Loucy (cell line): ENCODE data around the gene MARCO.

Source experiments
- H2AFZ ChIP-seq: fragments of 200-600 bp; sonication (generic); 2 replicates; pipeline ENCODE4 v1.6.0; 2016; ENCODE audit warnings: antibody characterized with exemption, mild to moderate bottlenecking, low read length, moderate library complexity
- H3F3A ChIP-seq: fragments of 200-600 bp; 2 replicates; pipeline ENCODE4 v1.6.0; 2016; ENCODE audit warnings: antibody characterized with exemption, low read depth, mild to moderate bottlenecking
- H3K27me3 ChIP-seq: fragments of 200-600 bp; sonication (generic); 2 replicates; pipeline ENCODE4 v1.6.1; 2014; ENCODE audit warnings: low read length, mild to moderate bottlenecking; ENCODE audit not compliant: insufficient read depth, poor library complexity, severe bottlenecking
- H3K36me3 ChIP-seq: fragments of 200-600 bp; sonication (generic); 2 replicates; pipeline ENCODE4 v1.6.1; 2016; ENCODE audit warnings: low read length; ENCODE audit not compliant: insufficient read depth
- H3K4me1 ChIP-seq: fragments of 200-600 bp; sonication (generic); 2 replicates; pipeline ENCODE4 v1.5.1; 2014; ENCODE audit warnings: low read length, mild to moderate bottlenecking; ENCODE audit not compliant: insufficient read depth, poor library complexity, severe bottlenecking
- H3K4me2 ChIP-seq: fragments of 200-600 bp; sonication (generic); 2 replicates; pipeline ENCODE4 v1.6.0; 2014; ENCODE audit warnings: antibody characterized with exemption, low read length, low read depth, mild to moderate bottlenecking; ENCODE audit not compliant: poor library complexity, severe bottlenecking
- H3K4me3 ChIP-seq: fragments of 200-600 bp; sonication (generic); 2 replicates; pipeline ENCODE4 v1.5.1; 2014; ENCODE audit warnings: low read length, mild to moderate bottlenecking, mixed read lengths; ENCODE audit not compliant: poor library complexity, severe bottlenecking
- H3K79me2 ChIP-seq: fragments of 200-600 bp; sonication (generic); 2 replicates; pipeline ENCODE4 v1.6.1; 2014; ENCODE audit warnings: low read length; ENCODE audit not compliant: insufficient read depth
- H3K9ac ChIP-seq: fragments of 200-600 bp; sonication (generic); 2 replicates; pipeline ENCODE4 v1.6.0; 2014; ENCODE audit warnings: mild to moderate bottlenecking, low read depth, low read length, moderate library complexity; ENCODE audit not compliant: poor library complexity, severe bottlenecking
- H3K9me2 ChIP-seq: fragments of 200-600 bp; sonication (generic); replicated peaks from 2 replicates; pipeline ENCODE4 v1.6.1; 2016; ENCODE audit warnings: low read depth, low read length, mixed read lengths
- H3K9me3 ChIP-seq: fragments of 200-600 bp; sonication (generic); 2 replicates; pipeline ENCODE4 v1.6.1; 2014; ENCODE audit warnings: mild to moderate bottlenecking, antibody characterized with exemption, low read length, low read depth; ENCODE audit not compliant: insufficient read depth
- H4K20me1 ChIP-seq: fragments of 200-600 bp; sonication (generic); 2 replicates; pipeline ENCODE4 v1.6.0; 2014; ENCODE audit warnings: antibody characterized with exemption, low read length, mild to moderate bottlenecking; ENCODE audit not compliant: insufficient read depth, poor library complexity, severe bottlenecking
- CTCF ChIP-seq: fragments of 200-600 bp; sonication (generic); conservative IDR thresholded peaks from 2 replicates; pipeline ENCODE4 v1.5.1; 2014; ENCODE audit warnings: mild to moderate bottlenecking, antibody characterized with exemption, low read length
- EZH2phosphoT487 ChIP-seq: fragments of 200-600 bp; IDR thresholded peaks from 2 replicates; pipeline ENCODE4 v1.6.1; 2018; ENCODE audit warnings: antibody characterized with exemption, mild to moderate bottlenecking, moderate library complexity, borderline replicate concordance

Gene MARCO

GRCh38 chr2:118932949-118933348, 9.0 kb upstream of the MARCO start:
- Histone ChIP-seq H3K36me3 (no peaks in the 10 kb centered on the region), H3K79me2 (no peaks in the 10 kb centered on the region), H3K27me3 (no peaks in the 10 kb centered on the region), H3K4me1 (no peaks in the 10 kb centered on the region), H3F3A (no peaks in the 10 kb centered on the region), H4K20me1 (no peaks in the 10 kb centered on the region), H3K4me3 (no peak overlapping the region), H3K4me2 (no peak overlapping the region), H2AFZ (no peak overlapping the region), H3K9ac (no peak overlapping the region), H3K9me2 (no peaks in the 10 kb centered on the region), H3K9me3 (0 out of 2 replicates have a peak, but pooled peaks cover 4% of the 10 kb centered on the region)
- TF ChIP-seq EZH2phosphoT487 = no peak
- TF ChIP-seq CTCF = no peak

GRCh38 chr2:118936306-118936705, 5.7 kb upstream of the MARCO start:
- no peaks in the 10 kb centered on the region for H3K36me3 ChIP-seq
- H3K4me1 ChIP-seq = no peaks in the 10 kb centered on the region
- no peak overlapping the region for H3K4me2 ChIP-seq
- H4K20me1 ChIP-seq = no peaks in the 10 kb centered on the region
- no peak overlapping the region for H3K9ac ChIP-seq
- H3K27me3 ChIP-seq = no peaks in the 10 kb centered on the region
- H3K4me3 ChIP-seq = no peak overlapping the region
- no peaks in the 10 kb centered on the region for H3K79me2 ChIP-seq
- no peaks in the 10 kb centered on the region for H3K9me2 ChIP-seq
- H2AFZ ChIP-seq = no peak overlapping the region
- 0 out of 2 replicates have a peak, but pooled peaks cover 4% of the 10 kb centered on the region for H3K9me3 ChIP-seq
- TF ChIP-seq EZH2phosphoT487 = no peak
- TF ChIP-seq CTCF = no peak
- H3F3A ChIP-seq = no peaks in the 10 kb centered on the region

GRCh38 chr2:118936936-118937335, 5.1 kb upstream of the MARCO start:
- H3K9ac ChIP-seq = no peak overlapping the region
- H3K79me2 ChIP-seq = no peaks in the 10 kb centered on the region
- no peaks in the 10 kb centered on the region for H3K9me2 ChIP-seq
- no peak overlapping the region for H2AFZ ChIP-seq
- H4K20me1 ChIP-seq = no peaks in the 10 kb centered on the region
- no peaks in the 10 kb centered on the region for H3K27me3 ChIP-seq
- H3K4me3 ChIP-seq = no peak overlapping the region
- H3K4me2 ChIP-seq = no peak overlapping the region
- no peaks in the 10 kb centered on the region for H3K4me1 ChIP-seq
- 0 out of 2 replicates have a peak, but pooled peaks cover 4% of the 10 kb centered on the region for H3K9me3 ChIP-seq
- no peaks in the 10 kb centered on the region for H3K36me3 ChIP-seq
- no peaks in the 10 kb centered on the region for H3F3A ChIP-seq
- no peak for TF ChIP-seq EZH2phosphoT487

GRCh38 chr2:118937817-118938216, 4.2 kb upstream of the MARCO start:
- Histone ChIP-seq H3K9ac (no peak overlapping the region), H3F3A (no peaks in the 10 kb centered on the region), H3K9me2 (no peaks in the 10 kb centered on the region), H4K20me1 (no peaks in the 10 kb centered on the region), H3K36me3 (no peaks in the 10 kb centered on the region), H3K79me2 (no peaks in the 10 kb centered on the region), H3K4me1 (no peaks in the 10 kb centered on the region), H3K27me3 (no peaks in the 10 kb centered on the region), H3K9me3 (0 out of 2 replicates have a peak, but pooled peaks cover 4% of the 10 kb centered on the region), H2AFZ (no peak overlapping the region), H3K4me2 (no peak overlapping the region), H3K4me3 (no peak overlapping the region)
- no peak for TF ChIP-seq CTCF
- no peak for TF ChIP-seq EZH2phosphoT487
